Suppressor macrophage (primary cell): ENCODE results near the gene MOG.
"Not testable (repeated sequence)": the region's sequence is repeated elsewhere in the genome, so short reads cannot be mapped to it uniquely, and the experiment has no call there.

Experiments
- DNase-seq, 4 experiments: peaks; one replicate each; pipeline ENCODE4 v3.0.0-alpha.2; 2020 to 2022

MOG gene

GRCh38 chr6:29641430-29642148, 15.3 kb upstream of the MOG start:
- DNase-seq, result peak; percentile 26 to 50 (median 42)

DNA sequence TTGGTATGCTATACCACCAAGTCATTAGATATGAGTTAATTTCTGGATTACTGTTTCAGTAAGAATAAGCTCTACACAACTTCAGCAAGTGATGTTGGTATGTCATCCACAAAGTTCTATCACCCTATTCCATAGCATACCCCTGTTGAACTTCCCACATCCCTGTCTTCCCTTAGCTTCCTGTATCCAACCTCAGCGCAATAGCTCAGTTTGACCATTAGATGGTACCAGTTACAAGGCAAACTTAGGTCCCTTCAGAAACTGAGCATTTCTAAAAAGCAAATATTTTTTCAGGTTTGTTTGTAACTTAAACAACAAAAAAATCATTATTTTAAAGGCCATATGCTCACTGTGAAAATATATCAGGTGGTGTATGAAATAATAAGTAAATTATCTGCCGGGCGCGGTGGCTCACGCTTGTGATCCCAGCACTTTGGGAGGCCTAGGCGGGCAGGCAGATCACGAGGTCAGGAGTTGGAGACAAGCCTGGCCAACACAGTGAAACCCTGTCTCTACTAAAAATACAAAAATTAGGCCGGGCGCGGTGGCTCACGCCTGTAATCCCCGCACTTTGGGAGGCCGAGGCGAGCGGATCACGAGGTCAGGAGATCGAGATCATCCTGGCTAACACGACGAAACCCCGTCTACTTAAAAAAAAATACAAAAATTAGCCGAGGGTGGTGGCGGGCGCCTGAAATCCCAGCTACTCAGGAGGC, 8.8 kb upstream of the MOG start:
- peak; percentile 44 to 65 (median 59) for DNase-seq

DNA sequence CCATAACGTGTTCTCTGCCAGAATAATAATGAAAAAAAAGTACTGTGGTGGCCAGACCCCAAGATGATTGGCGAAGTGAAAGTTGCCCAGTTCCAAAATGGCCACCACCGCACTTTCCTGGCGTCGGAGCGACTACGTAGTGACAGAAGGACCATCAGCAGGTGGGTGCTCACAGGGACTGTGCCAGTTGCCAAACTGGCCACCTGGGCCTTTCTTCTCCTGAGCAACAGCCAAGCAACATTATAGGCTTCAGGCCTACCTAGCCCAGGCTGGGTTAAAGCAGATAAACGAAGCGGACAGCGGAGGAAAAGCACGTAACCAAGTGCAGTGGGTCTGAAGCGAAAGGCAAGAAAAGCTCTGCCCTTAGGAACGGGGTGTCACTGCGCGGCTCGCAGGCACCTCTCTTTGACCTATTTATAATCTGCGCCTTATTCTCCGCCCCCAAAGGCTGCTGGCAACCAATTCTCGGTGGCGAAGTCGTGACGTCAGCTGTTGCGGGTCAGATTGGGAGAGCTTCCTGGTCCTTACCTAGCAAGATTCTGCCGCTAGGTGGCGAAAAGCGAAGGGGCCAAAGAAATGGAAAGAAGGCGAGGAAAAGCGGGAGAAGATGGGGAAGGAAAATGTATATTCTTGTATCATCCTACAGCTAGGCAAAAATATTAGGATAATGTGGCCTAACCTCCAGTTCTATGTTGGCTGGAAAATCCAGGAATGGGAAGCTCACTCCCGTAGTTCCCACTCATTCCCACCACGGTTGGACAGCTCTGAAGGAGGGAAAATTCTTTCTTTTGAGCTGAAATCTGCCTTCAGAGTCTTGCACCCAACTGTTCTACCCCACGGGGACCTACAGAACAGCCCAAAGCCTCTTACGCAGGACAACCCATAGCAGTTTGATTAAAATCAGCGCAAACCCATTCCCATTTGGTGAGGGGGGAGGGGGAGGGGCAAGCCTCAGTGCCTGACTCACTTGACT, 6.9 kb upstream of the MOG start:
- DNase-seq, result peak; percentile 98 to 99 (median 98)

GRCh38 chr6:29651413-29652197, 5.3 kb upstream of the MOG start:
- DNase-seq, result peak in 2 of 4 experiments; percentile 56 to 70

DNA sequence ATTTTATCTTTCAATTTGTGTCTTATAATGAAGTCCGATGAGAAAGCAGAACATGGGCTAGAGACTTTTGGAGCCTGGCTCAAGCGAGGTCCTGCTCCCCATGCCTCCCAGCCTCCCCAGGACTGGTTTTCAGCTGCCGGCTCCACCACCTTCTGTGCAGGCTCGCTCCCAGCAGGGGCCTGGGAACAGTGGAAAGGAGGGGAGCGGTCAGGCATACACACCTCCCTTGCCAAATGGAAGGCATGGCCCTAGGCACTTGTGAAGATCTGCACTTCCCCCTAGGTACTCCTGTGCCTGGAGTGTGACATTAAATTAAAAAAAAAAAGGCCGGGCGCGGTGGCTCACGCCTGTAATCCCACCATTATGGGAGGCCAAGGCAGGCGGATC, 4.7 kb upstream of the MOG start:
- DNase-seq, result no peak

- DNase-seq, result peak; percentile 57 to 89 (median 78)
Observed at GRCh38 chr6:29653452-29654038, 3.3 kb upstream of the MOG start.

- DNase-seq, result no peak
Observed at GRCh38 chr6:29655658-29656057, 1.2 kb upstream of the MOG start.

DNA sequence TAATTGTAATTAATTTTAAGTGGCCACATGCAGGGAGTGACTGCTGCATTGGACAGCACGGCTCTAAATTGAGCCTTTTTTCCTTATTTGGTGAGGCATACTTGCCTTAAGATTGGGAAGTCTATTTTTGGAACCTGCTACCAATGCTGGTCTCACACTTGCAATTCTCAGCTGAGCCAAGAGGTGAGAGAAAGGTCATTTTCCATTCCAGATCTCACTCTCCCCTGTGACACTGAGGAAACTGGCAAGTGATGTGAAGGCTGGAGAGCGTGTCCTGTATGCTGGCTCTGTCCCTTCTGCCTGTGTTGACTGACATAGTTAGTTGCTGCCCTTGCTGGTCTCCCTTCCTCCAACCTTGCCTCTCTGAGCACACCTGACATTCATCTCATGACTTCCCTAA, 735 bp upstream of the MOG start:
- no peak for DNase-seq

GRCh38 chr6:29661071-29661470, 4.2 kb downstream of the MOG start:
- no peak for DNase-seq

GRCh38 chr6:29661502-29662141, 4.7 kb downstream of the MOG start:
- DNase-seq, result not testable (repeated sequence)

- no peak for DNase-seq
Observed at GRCh38 chr6:29663300-29664042, 6.6 kb downstream of the MOG start.

GRCh38 chr6:29665942-29666825, 9.3 kb downstream of the MOG start:
- DNase-seq, result peak in 2 of 4 experiments; percentile 18 to 29

GRCh38 chr6:29666826-29667130, 9.9 kb downstream of the MOG start:
- no peak for DNase-seq

- no peak for DNase-seq
Observed at GRCh38 chr6:29667158-29667557, 10.3 kb downstream of the MOG start.

GRCh38 chr6:29671026-29671425, 14.1 kb downstream of the MOG start:
- DNase-seq, result no peak

GRCh38 chr6:29672116-29672515, 15.2 kb downstream of the MOG start:
- not testable (repeated sequence) for DNase-seq

GRCh38 chr6:29673161-29673560, 16.3 kb downstream of the MOG start:
- no peak for DNase-seq

DNA sequence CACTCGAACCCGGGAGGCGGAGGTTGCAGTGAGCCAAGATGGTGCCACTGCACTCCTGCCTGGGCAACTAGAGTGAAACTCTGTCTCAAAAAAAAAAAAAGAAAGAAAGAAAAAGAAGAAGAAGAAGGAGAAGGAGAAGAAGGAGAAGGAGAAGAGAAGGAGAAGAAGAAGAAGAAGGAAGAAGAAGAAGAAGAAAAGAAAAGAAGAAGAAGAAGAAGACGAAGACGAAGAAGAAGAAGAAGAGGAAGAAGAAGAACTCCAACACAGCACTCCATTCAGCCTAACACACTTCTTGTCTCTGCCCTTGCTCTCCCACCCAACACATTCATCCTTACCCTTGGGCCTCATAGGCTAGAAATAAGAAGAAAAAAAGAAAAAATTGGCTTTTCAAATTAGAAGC, 17.1 kb downstream of the MOG start:
- no peak for DNase-seq

DNA sequence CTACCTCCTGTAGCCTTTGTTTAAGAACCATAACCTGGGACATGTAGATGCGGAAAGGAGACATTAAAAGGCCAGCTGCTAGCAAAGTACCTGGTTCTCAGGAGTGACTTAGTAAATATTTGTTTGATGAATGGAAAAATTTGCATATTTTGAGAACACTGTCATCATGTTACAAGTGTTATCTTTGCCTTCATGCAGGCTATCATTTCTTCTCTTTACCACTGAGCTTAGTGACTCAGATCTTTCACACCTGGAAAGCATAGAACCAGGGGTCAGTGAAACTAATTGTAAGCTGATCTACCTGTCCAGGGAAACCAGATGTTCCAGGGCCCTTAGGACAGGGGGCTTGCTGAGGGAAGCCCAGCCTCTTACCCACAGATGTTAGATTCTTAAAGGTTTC, 18.7 kb downstream of the MOG start:
- no peak for DNase-seq
